ENCODE results near the gene NOD2.

DNA sequence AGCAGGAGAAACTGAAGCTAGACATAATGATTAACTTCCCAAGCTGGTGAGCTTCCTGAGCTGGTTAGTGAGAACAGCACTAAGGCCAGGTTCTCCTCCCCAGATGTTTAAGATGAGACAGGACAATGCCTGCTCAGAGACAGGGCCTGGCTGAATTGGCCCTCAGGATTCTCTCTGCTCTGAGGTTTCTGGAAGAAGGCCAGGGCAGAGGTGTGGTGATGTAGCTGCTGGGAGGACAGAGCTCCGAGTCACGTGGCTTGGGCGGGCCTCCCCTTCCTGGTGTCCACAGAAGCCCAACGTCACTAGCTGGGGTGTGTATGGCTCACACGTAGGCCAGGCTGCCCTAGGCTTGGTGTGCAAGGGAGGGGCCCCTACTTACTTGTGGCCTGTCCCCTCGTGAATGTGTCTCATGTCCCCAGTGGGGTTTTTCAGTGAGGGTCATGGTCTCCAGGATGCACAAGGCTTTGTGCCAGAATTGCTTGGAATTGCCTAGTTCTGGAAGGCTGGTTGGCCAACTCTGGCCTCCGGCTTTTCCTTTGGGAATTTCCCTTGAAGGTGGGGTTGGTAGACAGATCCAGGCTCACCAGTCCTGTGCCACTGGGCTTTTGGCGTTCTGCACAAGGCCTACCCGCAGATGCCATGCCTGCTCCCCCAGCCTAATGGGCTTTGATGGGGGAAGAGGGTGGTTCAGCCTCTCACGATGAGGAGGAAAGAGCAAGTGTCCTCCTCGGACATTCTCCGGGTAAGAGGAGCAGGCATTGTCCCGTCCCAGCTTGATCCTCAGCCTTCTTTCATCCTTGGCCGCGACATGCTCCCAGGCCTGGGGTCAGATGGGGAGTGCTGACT, 3.4 kb downstream of the NOD2 start:
- TF ChIP-seq, protein P1, sequence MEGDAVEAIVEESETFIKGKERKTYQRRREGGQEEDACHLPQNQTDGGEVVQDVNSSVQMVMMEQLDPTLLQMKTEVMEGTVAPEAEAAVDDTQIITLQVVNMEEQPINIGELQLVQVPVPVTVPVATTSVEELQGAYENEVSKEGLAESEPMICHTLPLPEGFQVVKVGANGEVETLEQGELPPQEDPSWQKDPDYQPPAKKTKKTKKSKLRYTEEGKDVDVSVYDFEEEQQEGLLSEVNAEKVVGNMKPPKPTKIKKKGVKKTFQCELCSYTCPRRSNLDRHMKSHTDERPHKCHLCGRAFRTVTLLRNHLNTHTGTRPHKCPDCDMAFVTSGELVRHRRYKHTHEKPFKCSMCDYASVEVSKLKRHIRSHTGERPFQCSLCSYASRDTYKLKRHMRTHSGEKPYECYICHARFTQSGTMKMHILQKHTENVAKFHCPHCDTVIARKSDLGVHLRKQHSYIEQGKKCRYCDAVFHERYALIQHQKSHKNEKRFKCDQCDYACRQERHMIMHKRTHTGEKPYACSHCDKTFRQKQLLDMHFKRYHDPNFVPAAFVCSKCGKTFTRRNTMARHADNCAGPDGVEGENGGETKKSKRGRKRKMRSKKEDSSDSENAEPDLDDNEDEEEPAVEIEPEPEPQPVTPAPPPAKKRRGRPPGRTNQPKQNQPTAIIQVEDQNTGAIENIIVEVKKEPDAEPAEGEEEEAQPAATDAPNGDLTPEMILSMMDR (conservative IDR thresholded peaks at IDR 0.05), result no peak
- no peak for TF ChIP-seq ZFX (IDR thresholded peaks at IDR 0.05)

Measured in C4-2B (cell line).